GM12878 (cell line): ENCODE results near the gene CCDC18. TPM values are rescaled to one million over a fixed set of nuclear protein-coding genes. Genes with fewer than 3 reads are reported as not detected.

Experiments used
- MYC ChIP-seq: IDR thresholded peaks from 2 replicates; pipeline ENCODE4 v1.6.1; 2011; ENCODE audit warnings: mild to moderate bottlenecking, low read length, moderate library complexity, inconsistent platforms; ENCODE audit not compliant: insufficient read depth, insufficient replicate concordance, insufficient read length, severe bottlenecking
- NFIC ChIP-seq: IDR thresholded peaks from 2 replicates; pipeline ENCODE4 v1.6.1; 2012; ENCODE audit warnings: low read depth, mild to moderate bottlenecking, inconsistent platforms, low read length, moderate library complexity
- RB1 ChIP-seq: fragments of 450-650 bp; formaldehyde crosslinking; IDR thresholded peaks from 2 replicates; pipeline ENCODE4 v1.6.1; 2017; ENCODE audit warnings: mild to moderate bottlenecking, borderline replicate concordance
- TBL1XR1 ChIP-seq: IDR thresholded peaks from 2 replicates; pipeline ENCODE4 v1.6.1; 2012; ENCODE audit warnings: low read depth, low read length, improper control_type of control experiment
- USF1 ChIP-seq: IDR thresholded peaks from 2 replicates; pipeline ENCODE4 v1.6.1; 2011; ENCODE audit warnings: borderline replicate concordance, low read depth, mild to moderate bottlenecking, moderate library complexity, mixed read lengths, low read length; ENCODE audit not compliant: insufficient read depth; ENCODE audit errors: extremely low read length
- ZBED1 ChIP-seq: IDR thresholded peaks from 2 replicates; pipeline ENCODE4 v1.6.1; 2016; ENCODE audit warnings: borderline replicate concordance
- polyA plus RNA-seq, 11 experiments: library from polyadenylated mRNA; depleted of rRNA in 4 of 11; unstranded in 6 of 11; stranded (reverse) in 5 of 11; fragments of >200 nt; fragmentation: Nextera tagmentation in 4 of 11; fragmentation: Illumina TruSeq in 1 of 11; extraction: Ambion mirVana in 4 of 11; extraction: Trizol in 1 of 11; gene quantifications; 1 replicate in 1 of 11; 2 replicates in 10 of 11; pipeline versions ENCODE4 v1.2.1 to v1.2.3, GENCODE V29; 2011 to 2016; ENCODE audit warnings: inconsistent platforms in 2 of 11, missing spikeins in 2 of 11, low read depth in 1 of 11
- total RNA-seq, 4 experiments: library from RNA; depleted of rRNA in 3 of 4; stranded (reverse); fragments of >200 nt in 3 of 4; fragmentation: Illumina TruSeq in 1 of 4; extraction: Trizol in 1 of 4; gene quantifications; 2 replicates each; pipeline versions ENCODE4 v1.2.1 to v1.2.3, GENCODE V29; 2013 to 2021
- TF ChIP-seq, protein P1 (sequence below): fragments of 450-650 bp; IDR thresholded peaks from 2 replicates; pipeline ENCODE4 v1.6.1; 2016; ENCODE audit warnings: mild to moderate bottlenecking, moderate library complexity, borderline replicate concordance
- TF ChIP-seq, protein P2 (sequence below): IDR thresholded peaks from 2 replicates; pipeline ENCODE4 v1.6.1; 2011; ENCODE audit warnings: low read depth, low read length, improper control_type of control experiment, borderline replicate concordance

The CCDC18 gene
- total and polyA plus RNA-seq, 10 of the 15 experiments (the other 5 are each of a cell fraction or from before 2014, with no cell fraction given), result 15.6 to 34.9 (median 19.5) TPM

DNA sequence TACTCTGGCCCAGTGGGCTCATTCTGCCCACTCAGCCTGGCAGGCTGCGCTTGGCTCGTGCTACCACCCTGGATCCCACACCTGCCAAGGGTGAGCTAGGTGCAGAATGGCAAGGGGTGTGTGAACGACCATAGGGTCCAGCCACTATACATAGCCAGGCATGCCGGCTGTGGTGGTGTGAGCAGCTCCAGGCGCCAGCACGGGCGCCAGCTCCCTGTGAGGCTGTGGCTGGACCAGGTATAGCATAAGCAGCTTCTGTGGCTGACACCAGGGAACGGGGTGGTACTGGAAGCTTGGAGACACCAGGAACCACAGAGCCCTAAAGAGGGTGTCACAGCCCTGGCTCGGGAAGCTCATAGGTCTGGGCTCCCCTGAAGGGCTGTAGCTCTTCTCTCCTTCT lies 18.6 kb downstream of the CCDC18 start (continued):
- TF ChIP-seq, protein P1, sequence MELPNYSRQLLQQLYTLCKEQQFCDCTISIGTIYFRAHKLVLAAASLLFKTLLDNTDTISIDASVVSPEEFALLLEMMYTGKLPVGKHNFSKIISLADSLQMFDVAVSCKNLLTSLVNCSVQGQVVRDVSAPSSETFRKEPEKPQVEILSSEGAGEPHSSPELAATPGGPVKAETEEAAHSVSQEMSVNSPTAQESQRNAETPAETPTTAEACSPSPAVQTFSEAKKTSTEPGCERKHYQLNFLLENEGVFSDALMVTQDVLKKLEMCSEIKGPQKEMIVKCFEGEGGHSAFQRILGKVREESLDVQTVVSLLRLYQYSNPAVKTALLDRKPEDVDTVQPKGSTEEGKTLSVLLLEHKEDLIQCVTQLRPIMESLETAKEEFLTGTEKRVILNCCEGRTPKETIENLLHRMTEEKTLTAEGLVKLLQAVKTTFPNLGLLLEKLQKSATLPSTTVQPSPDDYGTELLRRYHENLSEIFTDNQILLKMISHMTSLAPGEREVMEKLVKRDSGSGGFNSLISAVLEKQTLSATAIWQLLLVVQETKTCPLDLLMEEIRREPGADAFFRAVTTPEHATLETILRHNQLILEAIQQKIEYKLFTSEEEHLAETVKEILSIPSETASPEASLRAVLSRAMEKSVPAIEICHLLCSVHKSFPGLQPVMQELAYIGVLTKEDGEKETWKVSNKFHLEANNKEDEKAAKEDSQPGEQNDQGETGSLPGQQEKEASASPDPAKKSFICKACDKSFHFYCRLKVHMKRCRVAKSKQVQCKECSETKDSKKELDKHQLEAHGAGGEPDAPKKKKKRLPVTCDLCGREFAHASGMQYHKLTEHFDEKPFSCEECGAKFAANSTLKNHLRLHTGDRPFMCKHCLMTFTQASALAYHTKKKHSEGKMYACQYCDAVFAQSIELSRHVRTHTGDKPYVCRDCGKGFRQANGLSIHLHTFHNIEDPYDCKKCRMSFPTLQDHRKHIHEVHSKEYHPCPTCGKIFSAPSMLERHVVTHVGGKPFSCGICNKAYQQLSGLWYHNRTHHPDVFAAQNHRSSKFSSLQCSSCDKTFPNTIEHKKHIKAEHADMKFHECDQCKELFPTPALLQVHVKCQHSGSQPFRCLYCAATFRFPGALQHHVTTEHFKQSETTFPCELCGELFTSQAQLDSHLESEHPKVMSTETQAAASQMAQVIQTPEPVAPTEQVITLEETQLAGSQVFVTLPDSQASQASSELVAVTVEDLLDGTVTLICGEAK, result no peak
- TF ChIP-seq MYC (no peak), ZBED1 (no peak), RB1 (no peak), USF1 (no peak), NFIC (no peak), TBL1XR1 (no peak)
- TF ChIP-seq, protein P2, sequence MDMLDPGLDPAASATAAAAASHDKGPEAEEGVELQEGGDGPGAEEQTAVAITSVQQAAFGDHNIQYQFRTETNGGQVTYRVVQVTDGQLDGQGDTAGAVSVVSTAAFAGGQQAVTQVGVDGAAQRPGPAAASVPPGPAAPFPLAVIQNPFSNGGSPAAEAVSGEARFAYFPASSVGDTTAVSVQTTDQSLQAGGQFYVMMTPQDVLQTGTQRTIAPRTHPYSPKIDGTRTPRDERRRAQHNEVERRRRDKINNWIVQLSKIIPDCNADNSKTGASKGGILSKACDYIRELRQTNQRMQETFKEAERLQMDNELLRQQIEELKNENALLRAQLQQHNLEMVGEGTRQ, result no peak
- TF ChIP-seq, all 136 proteins: peak for 0
